ENCODE measurements around the gene TXNRD1.
"Not testable (repeated sequence)": the region's sequence is repeated elsewhere in the genome, so short reads cannot be mapped to it uniquely, and the experiment has no call there.

Gene TXNRD1

GRCh38 chr12:104329707-104330532 is 114.3 kb downstream of the TXNRD1 start:
- no peak for DNase-seq

GRCh38 chr12:104331376-104331775 is 115.8 kb downstream of the TXNRD1 start:
- no peak for DNase-seq

GRCh38 chr12:104332273-104332672 is 116.7 kb downstream of the TXNRD1 start:
- DNase-seq = not testable (repeated sequence)

- DNase-seq = no peak
Measured at GRCh38 chr12:104333692-104334255, 118.2 kb downstream of the TXNRD1 start.

GRCh38 chr12:104334581-104334980 is 119.0 kb downstream of the TXNRD1 start:
- no peak for DNase-seq

GRCh38 chr12:104336115-104336514 is 120.5 kb downstream of the TXNRD1 start:
- DNase-seq = no peak

GRCh38 chr12:104337030-104337558 is 121.5 kb downstream of the TXNRD1 start:
- DNase-seq = no peak

- no peak for DNase-seq
Measured at GRCh38 chr12:104339663-104340062, 124.1 kb downstream of the TXNRD1 start.

- no peak for DNase-seq
Measured at GRCh38 chr12:104340177-104340576, 124.6 kb downstream of the TXNRD1 start.

- DNase-seq = no peak
Measured at GRCh38 chr12:104340925-104341611, 125.5 kb downstream of the TXNRD1 start.

- no peak for DNase-seq
Measured at GRCh38 chr12:104342147-104342546, 126.6 kb downstream of the TXNRD1 start.

GRCh38 chr12:104342635-104343249 is 127.2 kb downstream of the TXNRD1 start:
- DNase-seq = no peak

GRCh38 chr12:104344682-104345081 is 129.1 kb downstream of the TXNRD1 start:
- DNase-seq = no peak

- DNase-seq = no peak
Measured at GRCh38 chr12:104345234-104346066, 129.9 kb downstream of the TXNRD1 start.

GRCh38 chr12:104347374-104348075 is 131.9 kb downstream of the TXNRD1 start:
- DNase-seq = no peak

GRCh38 chr12:104348283-104348993 is 132.9 kb downstream of the TXNRD1 start:
- DNase-seq = no peak

- DNase-seq = no peak
Measured at GRCh38 chr12:104348994-104349494, 133.5 kb downstream of the TXNRD1 start.

- no peak for DNase-seq
Measured at GRCh38 chr12:104350211-104351056, 134.9 kb downstream of the TXNRD1 start.
